ENCODE results near the gene PRPS1L1. TPM values are rescaled to one million over a fixed set of nuclear protein-coding genes. Genes with fewer than 3 reads are reported as not detected.

Gene PRPS1L1
- total and polyA plus RNA-seq, 2 of the 8 experiments (the other 6 are each of a cell fraction or from before 2014, with no cell fraction given), result not detected

DNA sequence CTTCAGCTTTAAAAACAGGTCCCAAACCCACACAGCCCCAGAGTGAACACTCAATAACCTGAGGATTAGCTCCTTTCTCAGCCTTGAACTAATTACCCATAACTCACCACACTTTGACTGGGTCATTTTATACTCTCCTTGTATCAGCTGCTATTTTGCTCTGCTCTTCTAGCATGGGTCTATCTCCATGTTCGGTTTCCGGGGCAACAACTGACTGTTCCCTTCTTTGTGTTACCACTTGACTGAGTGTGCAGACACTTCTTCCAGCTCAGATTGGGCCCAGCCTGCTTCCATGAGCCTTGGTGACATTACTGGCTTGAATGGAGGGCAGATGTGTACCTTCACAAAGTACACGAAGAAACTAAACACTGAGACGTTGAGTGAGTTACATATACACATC, 31.5 kb upstream of the PRPS1L1 start (continued):
- TF ChIP-seq, protein P1, sequence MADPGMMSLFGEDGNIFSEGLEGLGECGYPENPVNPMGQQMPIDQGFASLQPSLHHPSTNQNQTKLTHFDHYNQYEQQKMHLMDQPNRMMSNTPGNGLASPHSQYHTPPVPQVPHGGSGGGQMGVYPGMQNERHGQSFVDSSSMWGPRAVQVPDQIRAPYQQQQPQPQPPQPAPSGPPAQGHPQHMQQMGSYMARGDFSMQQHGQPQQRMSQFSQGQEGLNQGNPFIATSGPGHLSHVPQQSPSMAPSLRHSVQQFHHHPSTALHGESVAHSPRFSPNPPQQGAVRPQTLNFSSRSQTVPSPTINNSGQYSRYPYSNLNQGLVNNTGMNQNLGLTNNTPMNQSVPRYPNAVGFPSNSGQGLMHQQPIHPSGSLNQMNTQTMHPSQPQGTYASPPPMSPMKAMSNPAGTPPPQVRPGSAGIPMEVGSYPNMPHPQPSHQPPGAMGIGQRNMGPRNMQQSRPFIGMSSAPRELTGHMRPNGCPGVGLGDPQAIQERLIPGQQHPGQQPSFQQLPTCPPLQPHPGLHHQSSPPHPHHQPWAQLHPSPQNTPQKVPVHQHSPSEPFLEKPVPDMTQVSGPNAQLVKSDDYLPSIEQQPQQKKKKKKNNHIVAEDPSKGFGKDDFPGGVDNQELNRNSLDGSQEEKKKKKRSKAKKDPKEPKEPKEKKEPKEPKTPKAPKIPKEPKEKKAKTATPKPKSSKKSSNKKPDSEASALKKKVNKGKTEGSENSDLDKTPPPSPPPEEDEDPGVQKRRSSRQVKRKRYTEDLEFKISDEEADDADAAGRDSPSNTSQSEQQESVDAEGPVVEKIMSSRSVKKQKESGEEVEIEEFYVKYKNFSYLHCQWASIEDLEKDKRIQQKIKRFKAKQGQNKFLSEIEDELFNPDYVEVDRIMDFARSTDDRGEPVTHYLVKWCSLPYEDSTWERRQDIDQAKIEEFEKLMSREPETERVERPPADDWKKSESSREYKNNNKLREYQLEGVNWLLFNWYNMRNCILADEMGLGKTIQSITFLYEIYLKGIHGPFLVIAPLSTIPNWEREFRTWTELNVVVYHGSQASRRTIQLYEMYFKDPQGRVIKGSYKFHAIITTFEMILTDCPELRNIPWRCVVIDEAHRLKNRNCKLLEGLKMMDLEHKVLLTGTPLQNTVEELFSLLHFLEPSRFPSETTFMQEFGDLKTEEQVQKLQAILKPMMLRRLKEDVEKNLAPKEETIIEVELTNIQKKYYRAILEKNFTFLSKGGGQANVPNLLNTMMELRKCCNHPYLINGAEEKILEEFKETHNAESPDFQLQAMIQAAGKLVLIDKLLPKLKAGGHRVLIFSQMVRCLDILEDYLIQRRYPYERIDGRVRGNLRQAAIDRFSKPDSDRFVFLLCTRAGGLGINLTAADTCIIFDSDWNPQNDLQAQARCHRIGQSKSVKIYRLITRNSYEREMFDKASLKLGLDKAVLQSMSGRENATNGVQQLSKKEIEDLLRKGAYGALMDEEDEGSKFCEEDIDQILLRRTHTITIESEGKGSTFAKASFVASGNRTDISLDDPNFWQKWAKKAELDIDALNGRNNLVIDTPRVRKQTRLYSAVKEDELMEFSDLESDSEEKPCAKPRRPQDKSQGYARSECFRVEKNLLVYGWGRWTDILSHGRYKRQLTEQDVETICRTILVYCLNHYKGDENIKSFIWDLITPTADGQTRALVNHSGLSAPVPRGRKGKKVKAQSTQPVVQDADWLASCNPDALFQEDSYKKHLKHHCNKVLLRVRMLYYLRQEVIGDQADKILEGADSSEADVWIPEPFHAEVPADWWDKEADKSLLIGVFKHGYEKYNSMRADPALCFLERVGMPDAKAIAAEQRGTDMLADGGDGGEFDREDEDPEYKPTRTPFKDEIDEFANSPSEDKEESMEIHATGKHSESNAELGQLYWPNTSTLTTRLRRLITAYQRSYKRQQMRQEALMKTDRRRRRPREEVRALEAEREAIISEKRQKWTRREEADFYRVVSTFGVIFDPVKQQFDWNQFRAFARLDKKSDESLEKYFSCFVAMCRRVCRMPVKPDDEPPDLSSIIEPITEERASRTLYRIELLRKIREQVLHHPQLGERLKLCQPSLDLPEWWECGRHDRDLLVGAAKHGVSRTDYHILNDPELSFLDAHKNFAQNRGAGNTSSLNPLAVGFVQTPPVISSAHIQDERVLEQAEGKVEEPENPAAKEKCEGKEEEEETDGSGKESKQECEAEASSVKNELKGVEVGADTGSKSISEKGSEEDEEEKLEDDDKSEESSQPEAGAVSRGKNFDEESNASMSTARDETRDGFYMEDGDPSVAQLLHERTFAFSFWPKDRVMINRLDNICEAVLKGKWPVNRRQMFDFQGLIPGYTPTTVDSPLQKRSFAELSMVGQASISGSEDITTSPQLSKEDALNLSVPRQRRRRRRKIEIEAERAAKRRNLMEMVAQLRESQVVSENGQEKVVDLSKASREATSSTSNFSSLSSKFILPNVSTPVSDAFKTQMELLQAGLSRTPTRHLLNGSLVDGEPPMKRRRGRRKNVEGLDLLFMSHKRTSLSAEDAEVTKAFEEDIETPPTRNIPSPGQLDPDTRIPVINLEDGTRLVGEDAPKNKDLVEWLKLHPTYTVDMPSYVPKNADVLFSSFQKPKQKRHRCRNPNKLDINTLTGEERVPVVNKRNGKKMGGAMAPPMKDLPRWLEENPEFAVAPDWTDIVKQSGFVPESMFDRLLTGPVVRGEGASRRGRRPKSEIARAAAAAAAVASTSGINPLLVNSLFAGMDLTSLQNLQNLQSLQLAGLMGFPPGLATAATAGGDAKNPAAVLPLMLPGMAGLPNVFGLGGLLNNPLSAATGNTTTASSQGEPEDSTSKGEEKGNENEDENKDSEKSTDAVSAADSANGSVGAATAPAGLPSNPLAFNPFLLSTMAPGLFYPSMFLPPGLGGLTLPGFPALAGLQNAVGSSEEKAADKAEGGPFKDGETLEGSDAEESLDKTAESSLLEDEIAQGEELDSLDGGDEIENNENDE (IDR thresholded peaks at IDR 0.05; ENCODE audit: insufficient replicate concordance, low read length), result no peak
- TF ChIP-seq NANOG (IDR thresholded peaks at IDR 0.05; ENCODE audit: insufficient read depth, low read depth, low read length, poor library complexity, severe bottlenecking), result no peak
- TF ChIP-seq, protein P2, sequence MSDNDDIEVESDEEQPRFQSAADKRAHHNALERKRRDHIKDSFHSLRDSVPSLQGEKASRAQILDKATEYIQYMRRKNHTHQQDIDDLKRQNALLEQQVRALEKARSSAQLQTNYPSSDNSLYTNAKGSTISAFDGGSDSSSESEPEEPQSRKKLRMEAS (IDR thresholded peaks at IDR 0.05), result no peak
- TF ChIP-seq SP1 (IDR thresholded peaks at IDR 0.05; ENCODE audit: low read depth, low read length), result no peak
- TF ChIP-seq SUZ12 (IDR thresholded peaks at IDR 0.05; ENCODE audit: low read length), result no peak
- TF ChIP-seq, protein P3, sequence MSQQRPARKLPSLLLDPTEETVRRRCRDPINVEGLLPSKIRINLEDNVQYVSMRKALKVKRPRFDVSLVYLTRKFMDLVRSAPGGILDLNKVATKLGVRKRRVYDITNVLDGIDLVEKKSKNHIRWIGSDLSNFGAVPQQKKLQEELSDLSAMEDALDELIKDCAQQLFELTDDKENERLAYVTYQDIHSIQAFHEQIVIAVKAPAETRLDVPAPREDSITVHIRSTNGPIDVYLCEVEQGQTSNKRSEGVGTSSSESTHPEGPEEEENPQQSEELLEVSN (IDR thresholded peaks at IDR 0.05), result no peak
- TF ChIP-seq KDM1A (IDR thresholded peaks at IDR 0.05; ENCODE audit: borderline replicate concordance, low read length), result no peak
